ENCODE results near the gene CAMK2N1. TPM values are rescaled to one million over a fixed set of nuclear protein-coding genes. Genes with fewer than 3 reads are reported as not detected.
A peak's percentile ranks its signal among the peaks of the same experiment; 100 is the strongest.

The CAMK2N1 gene
- total and polyA plus RNA-seq, 4 donors: 9.6 to 36.8 (median 16.7) TPM

GRCh38 chr1:20466273-20466672 is 19.7 kb downstream of the CAMK2N1 start:
- no peak overlapping the region for H3K4me3 ChIP-seq (ENCODE audit: low read length in 2 of 2)
- H3K36me3 ChIP-seq (ENCODE audit: control insufficient read depth in 1 of 2, insufficient read depth in 2 of 2, low read length in 1 of 2): no peaks in the 10 kb centered on the region
- no peak overlapping the region for H3K27ac ChIP-seq (ENCODE audit: low read depth in 1 of 2, low read length in 2 of 2)
- 67 to 72% methylated on average over 9 of the region's 9 CpGs for WGBS, 2 donors
- no peak for ATAC-seq (ENCODE audit: low FRiP score)
- H3K27me3 ChIP-seq (ENCODE audit: control insufficient read depth in 1 of 2, insufficient read depth in 2 of 2, low read length in 1 of 2): no peaks in the 10 kb centered on the region
- H3K9me3 ChIP-seq (ENCODE audit: control insufficient read depth, low read length): peaks cover 1% of the 10 kb centered on the region
- no peaks in the 10 kb centered on the region for H3K4me1 ChIP-seq (ENCODE audit: control insufficient read depth in 1 of 2, insufficient read depth in 2 of 2, low read length in 2 of 2)
- intact Hi-C loops (cut with DNase I): no loop called here
- DNase-seq: peak in 1 of 2 donors; percentile 13

DNA sequence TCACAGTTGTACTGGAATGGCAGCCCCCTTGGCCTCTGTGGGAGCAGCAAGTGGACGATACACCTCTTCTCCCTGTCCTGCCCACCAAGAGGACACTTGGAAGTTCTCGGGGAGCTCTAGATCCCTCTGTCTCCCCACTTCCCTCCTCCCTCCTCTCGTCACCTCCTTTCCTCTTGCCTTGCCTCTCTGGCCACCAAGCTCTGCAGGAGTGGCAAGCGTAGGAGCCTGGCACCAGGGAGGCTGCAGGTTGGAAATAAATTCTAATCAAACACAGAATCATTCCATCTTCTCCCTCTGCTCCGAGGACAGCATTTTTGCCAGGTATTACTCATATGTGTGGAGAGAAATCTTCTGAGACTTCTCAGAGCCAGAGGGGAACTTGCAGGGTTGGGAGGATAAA is 20.8 kb downstream of the CAMK2N1 start:
- no peak overlapping the region for H3K4me3 ChIP-seq (ENCODE audit: low read length in 2 of 2)
- no peaks in the 10 kb centered on the region for H3K4me1 ChIP-seq (ENCODE audit: control insufficient read depth in 1 of 2, insufficient read depth in 2 of 2, low read length in 2 of 2)
- intact Hi-C loops (cut with DNase I): no loop called here
- H3K27me3 ChIP-seq (ENCODE audit: control insufficient read depth in 1 of 2, insufficient read depth in 2 of 2, low read length in 1 of 2): no peaks in the 10 kb centered on the region
- no peak for ATAC-seq (ENCODE audit: low FRiP score)
- H3K9me3 ChIP-seq (ENCODE audit: control insufficient read depth, low read length): peaks cover 1% of the 10 kb centered on the region
- WGBS, 2 donors: 59 to 60% methylated on average over 5 of the region's 5 CpGs
- H3K36me3 ChIP-seq (ENCODE audit: control insufficient read depth in 1 of 2, insufficient read depth in 2 of 2, low read length in 1 of 2): no peaks in the 10 kb centered on the region
- DNase-seq: no peak
- no peak overlapping the region for H3K27ac ChIP-seq (ENCODE audit: low read depth in 1 of 2, low read length in 2 of 2)

DNA sequence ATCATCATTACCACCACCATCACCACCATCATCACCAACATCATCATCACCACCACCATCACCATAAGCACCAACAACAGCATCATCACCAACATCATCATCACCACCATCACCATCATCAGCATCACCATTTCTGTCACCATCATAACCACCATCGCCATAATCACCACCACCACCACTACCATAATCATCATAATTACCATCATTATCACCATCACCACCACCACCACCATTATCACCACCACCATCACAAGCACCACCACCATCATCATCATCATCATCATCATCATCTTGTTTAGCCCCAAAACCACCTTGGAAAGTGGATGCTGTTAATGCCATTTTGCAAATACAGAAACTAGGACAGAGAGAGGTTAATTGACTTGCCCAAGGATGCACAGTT is 22.5 kb downstream of the CAMK2N1 start:
- intact Hi-C loops (cut with DNase I): no loop called here
- Histone ChIP-seq H3K27me3 (ENCODE audit: control insufficient read depth in 1 of 2, insufficient read depth in 2 of 2, low read length in 1 of 2) (no peaks in the 10 kb centered on the region), H3K9me3 (ENCODE audit: control insufficient read depth, low read length) (peaks cover 1% of the 10 kb centered on the region), H3K27ac (ENCODE audit: low read depth in 1 of 2, low read length in 2 of 2) (no peak overlapping the region), H3K4me1 (ENCODE audit: control insufficient read depth in 1 of 2, insufficient read depth in 2 of 2, low read length in 2 of 2) (no peaks in the 10 kb centered on the region), H3K36me3 (ENCODE audit: control insufficient read depth in 1 of 2, insufficient read depth in 2 of 2, low read length in 1 of 2) (no peaks in the 10 kb centered on the region), H3K4me3 (ENCODE audit: low read length in 2 of 2) (no peak overlapping the region)
- ATAC-seq (ENCODE audit: low FRiP score): no peak
- DNase-seq: no peak
- 83 to 88% methylated on average over 1 of the region's 1 CpG for WGBS, 2 donors

- Histone ChIP-seq H3K9me3 (ENCODE audit: control insufficient read depth, low read length) (peaks cover 1% of the 10 kb centered on the region), H3K27ac (ENCODE audit: low read depth in 1 of 2, low read length in 2 of 2) (no peak overlapping the region), H3K36me3 (ENCODE audit: control insufficient read depth in 1 of 2, insufficient read depth in 2 of 2, low read length in 1 of 2) (no peaks in the 10 kb centered on the region), H3K27me3 (ENCODE audit: control insufficient read depth in 1 of 2, insufficient read depth in 2 of 2, low read length in 1 of 2) (no peaks in the 10 kb centered on the region), H3K4me3 (ENCODE audit: low read length in 2 of 2) (no peak overlapping the region), H3K4me1 (ENCODE audit: control insufficient read depth in 1 of 2, insufficient read depth in 2 of 2, low read length in 2 of 2) (no peaks in the 10 kb centered on the region)
- no peak for ATAC-seq (ENCODE audit: low FRiP score)
- DNase-seq: no peak
- intact Hi-C loops (cut with DNase I): no loop called here
- 75% methylated on average over 3 of the region's 3 CpGs for WGBS, 2 donors
Observed at GRCh38 chr1:20462397-20462796, 23.6 kb downstream of the CAMK2N1 start.

GRCh38 chr1:20458717-20459116 is 27.3 kb downstream of the CAMK2N1 start:
- no peaks in the 10 kb centered on the region for H3K4me1 ChIP-seq (ENCODE audit: control insufficient read depth in 1 of 2, insufficient read depth in 2 of 2, low read length in 2 of 2)
- no peak overlapping the region for H3K4me3 ChIP-seq (ENCODE audit: low read length in 2 of 2)
- no peak overlapping the region for H3K27ac ChIP-seq (ENCODE audit: low read depth in 1 of 2, low read length in 2 of 2)
- intact Hi-C loops (cut with DNase I): no loop called here
- WGBS, 2 donors: 81 to 90% methylated on average over 2 of the region's 2 CpGs
- peaks cover 1% of the 10 kb centered on the region for H3K9me3 ChIP-seq (ENCODE audit: control insufficient read depth, low read length)
- H3K27me3 ChIP-seq (ENCODE audit: control insufficient read depth in 1 of 2, insufficient read depth in 2 of 2, low read length in 1 of 2): no peaks in the 10 kb centered on the region
- no peaks in the 10 kb centered on the region for H3K36me3 ChIP-seq (ENCODE audit: control insufficient read depth in 1 of 2, insufficient read depth in 2 of 2, low read length in 1 of 2)
- DNase-seq (no peak), ATAC-seq (ENCODE audit: low FRiP score) (no peak)

DNA sequence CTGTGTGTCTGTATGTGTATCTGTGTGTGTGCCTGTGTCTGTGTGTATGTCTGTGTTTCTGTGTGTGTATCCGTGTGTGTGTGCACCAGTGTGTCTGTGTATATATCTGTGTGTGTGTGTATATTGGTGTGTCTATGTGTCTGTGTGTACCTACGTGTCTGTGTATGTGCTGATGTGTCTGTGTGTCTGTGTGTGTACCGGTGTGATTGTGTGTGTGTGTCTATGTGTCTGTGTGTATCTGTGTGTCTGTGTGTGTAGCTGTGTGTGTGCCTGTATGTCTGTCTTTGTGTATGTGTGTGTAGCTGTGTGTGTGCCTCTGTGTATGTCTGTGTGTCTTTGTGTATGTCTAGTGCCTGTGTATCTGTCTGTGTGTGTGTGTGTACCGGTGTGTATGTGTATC is 32.0 kb downstream of the CAMK2N1 start:
- Histone ChIP-seq H3K27ac (ENCODE audit: low read depth in 1 of 2, low read length in 2 of 2) (no peak overlapping the region), H3K4me3 (ENCODE audit: low read length in 2 of 2) (no peak overlapping the region), H3K36me3 (ENCODE audit: control insufficient read depth in 1 of 2, insufficient read depth in 2 of 2, low read length in 1 of 2) (no peaks in the 10 kb centered on the region), H3K9me3 (ENCODE audit: control insufficient read depth, low read length) (no peaks in the 10 kb centered on the region), H3K4me1 (ENCODE audit: control insufficient read depth in 1 of 2, insufficient read depth in 2 of 2, low read length in 2 of 2) (no peaks in the 10 kb centered on the region), H3K27me3 (ENCODE audit: control insufficient read depth in 1 of 2, insufficient read depth in 2 of 2, low read length in 1 of 2) (no peaks in the 10 kb centered on the region)
- 91 to 92% methylated on average over 4 of the region's 4 CpGs for WGBS, 2 donors
- intact Hi-C loops (cut with DNase I): no loop called here
- ATAC-seq (ENCODE audit: low FRiP score) (no peak), DNase-seq (no peak)

GRCh38 chr1:20449735-20450311 is 36.2 kb downstream of the CAMK2N1 start:
- Histone ChIP-seq H3K9me3 (ENCODE audit: control insufficient read depth, low read length) (no peaks in the 10 kb centered on the region), H3K36me3 (ENCODE audit: control insufficient read depth in 1 of 2, insufficient read depth in 2 of 2, low read length in 1 of 2) (no peaks in the 10 kb centered on the region), H3K27ac (ENCODE audit: low read depth in 1 of 2, low read length in 2 of 2) (no peak overlapping the region), H3K4me3 (ENCODE audit: low read length in 2 of 2) (no peak overlapping the region), H3K27me3 (ENCODE audit: control insufficient read depth in 1 of 2, insufficient read depth in 2 of 2, low read length in 1 of 2) (no peaks in the 10 kb centered on the region), H3K4me1 (ENCODE audit: control insufficient read depth in 1 of 2, insufficient read depth in 2 of 2, low read length in 2 of 2) (no peaks in the 10 kb centered on the region)
- intact Hi-C loops (cut with DNase I): no loop called here
- ATAC-seq (ENCODE audit: low FRiP score): no peak
- WGBS, 2 donors: 68% methylated on average over 4 of the region's 4 CpGs
- no peak for DNase-seq

DNA sequence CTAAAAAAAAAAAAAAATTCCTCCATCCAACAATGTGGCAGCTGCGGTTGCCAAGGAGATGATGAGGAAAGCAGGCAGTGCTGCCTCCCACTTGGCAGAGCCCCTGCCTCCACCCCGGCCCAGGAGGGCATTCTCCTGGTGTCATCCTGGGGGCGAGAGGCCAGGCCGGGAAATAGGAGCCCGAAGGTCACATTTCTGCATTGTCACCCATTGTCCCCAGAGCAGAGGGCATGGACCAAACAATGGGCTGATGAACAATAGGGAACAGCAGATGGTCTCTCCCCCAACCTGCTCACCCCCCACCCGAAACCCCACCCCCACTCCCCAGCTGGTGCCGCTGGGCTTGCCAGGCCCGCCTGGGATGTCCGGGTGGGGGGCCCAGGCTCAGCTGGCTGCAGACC is 37.3 kb downstream of the CAMK2N1 start:
- intact Hi-C loops (cut with DNase I): no loop called here
- no peak for ATAC-seq (ENCODE audit: low FRiP score)
- no peaks in the 10 kb centered on the region for H3K4me1 ChIP-seq (ENCODE audit: control insufficient read depth in 1 of 2, insufficient read depth in 2 of 2, low read length in 2 of 2)
- no peaks in the 10 kb centered on the region for H3K9me3 ChIP-seq (ENCODE audit: control insufficient read depth, low read length)
- WGBS, 2 donors: 29 to 30% methylated on average over 9 of the region's 9 CpGs
- no peak overlapping the region for H3K4me3 ChIP-seq (ENCODE audit: low read length in 2 of 2)
- no peaks in the 10 kb centered on the region for H3K27me3 ChIP-seq (ENCODE audit: control insufficient read depth in 1 of 2, insufficient read depth in 2 of 2, low read length in 1 of 2)
- peak in 1 of 2 donors; percentile 3 for DNase-seq
- H3K27ac ChIP-seq (ENCODE audit: low read depth in 1 of 2, low read length in 2 of 2): no peak overlapping the region
- H3K36me3 ChIP-seq (ENCODE audit: control insufficient read depth in 1 of 2, insufficient read depth in 2 of 2, low read length in 1 of 2): no peaks in the 10 kb centered on the region

DNA sequence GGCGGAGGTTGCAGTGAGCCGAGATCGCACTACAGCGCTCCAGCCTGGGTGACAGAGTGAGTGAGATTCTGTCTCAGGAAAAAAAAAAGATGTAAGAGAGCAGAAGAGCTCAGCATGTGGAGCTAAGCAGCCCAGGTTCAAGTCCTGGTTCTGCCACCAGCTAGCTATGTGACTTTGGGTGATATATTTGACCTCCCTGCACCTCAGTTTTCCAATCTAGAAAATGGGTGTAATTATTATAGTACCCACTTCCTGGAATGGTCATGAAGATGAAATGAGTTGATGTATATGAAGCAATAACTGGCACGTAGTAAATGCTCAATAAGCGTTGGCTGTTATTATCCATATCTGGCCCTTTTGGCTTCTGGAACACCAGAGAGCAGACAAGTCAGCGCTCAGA is 38.2 kb downstream of the CAMK2N1 start:
- H3K4me3 ChIP-seq (ENCODE audit: low read length in 2 of 2): no peak overlapping the region
- H3K27me3 ChIP-seq (ENCODE audit: control insufficient read depth in 1 of 2, insufficient read depth in 2 of 2, low read length in 1 of 2): no peaks in the 10 kb centered on the region
- DNase-seq: no peak
- no peaks in the 10 kb centered on the region for H3K9me3 ChIP-seq (ENCODE audit: control insufficient read depth, low read length)
- no peak for ATAC-seq (ENCODE audit: low FRiP score)
- no peaks in the 10 kb centered on the region for H3K4me1 ChIP-seq (ENCODE audit: control insufficient read depth in 1 of 2, insufficient read depth in 2 of 2, low read length in 2 of 2)
- intact Hi-C loops (cut with DNase I): no loop called here
- H3K36me3 ChIP-seq (ENCODE audit: control insufficient read depth in 1 of 2, insufficient read depth in 2 of 2, low read length in 1 of 2): no peaks in the 10 kb centered on the region
- WGBS, 2 donors: 90 to 93% methylated on average over 7 of the region's 7 CpGs
- no peak overlapping the region for H3K27ac ChIP-seq (ENCODE audit: low read depth in 1 of 2, low read length in 2 of 2)

All from aorta (tissue), 5 donors.